ENCODE measurements around the gene PRR18. TPM values are rescaled to one million over a fixed set of nuclear protein-coding genes. Genes with fewer than 3 reads are reported as not detected.

Gene PRR18
- total and polyA plus RNA-seq, 4 donors, result 0.29 to 2.8 (median 1.1) TPM

- H3K36me3 ChIP-seq (ENCODE audit: control insufficient read depth in 4 of 4, insufficient read depth in 3 of 4, low read depth in 1 of 4, low read length in 3 of 4), result peaks cover 0 to 17% (median 10%) of the 10 kb centered on the region in 4 donors
- H3K9me3 ChIP-seq (ENCODE audit: control insufficient read depth in 4 of 4, low read length in 3 of 4), result no peaks in the 10 kb centered on the region
- H3K4me1 ChIP-seq (ENCODE audit: control insufficient read depth in 4 of 4, insufficient read depth in 4 of 4, low read length in 3 of 4), result peaks cover 3 to 22% (median 18%) of the 10 kb centered on the region in 4 donors
- TF ChIP-seq MAX (IDR thresholded peaks at IDR 0.05) (no peak), FOXA1 (IDR thresholded peaks at IDR 0.05) (no peak)
- H3K27me3 ChIP-seq (ENCODE audit: control insufficient read depth in 4 of 4, insufficient read depth in 4 of 4, low read length in 3 of 4), result no peaks in the 10 kb centered on the region
- DNase-seq (ENCODE audit: low spot score), result no peak
- no peak overlapping the region for H3K9ac ChIP-seq (ENCODE audit: low read depth in 1 of 2, low read length in 2 of 2)
- H3K27ac ChIP-seq (ENCODE audit: low read depth in 1 of 2, low read length in 2 of 2), result no peak overlapping the region
- H3K4me3 ChIP-seq (ENCODE audit: low read depth in 1 of 3, low read length in 3 of 3), result no peak overlapping the region
- whole genome bisulfite sequencing, result 86% methylated on average over 3 of the region's 3 CpGs
Measured at GRCh38 chr6:166336847-166337246, 28.7 kb upstream of the PRR18 start.

GRCh38 chr6:166335378-166336302 is 27.4 kb upstream of the PRR18 start:
- Histone ChIP-seq H3K27me3 (ENCODE audit: control insufficient read depth in 4 of 4, insufficient read depth in 4 of 4, low read length in 3 of 4) (no peaks in the 10 kb centered on the region), H3K4me1 (ENCODE audit: control insufficient read depth in 4 of 4, insufficient read depth in 4 of 4, low read length in 3 of 4) (peaks cover 4 to 14% (median 11%) of the 10 kb centered on the region in 4 donors), H3K4me3 (ENCODE audit: low read depth in 1 of 3, low read length in 3 of 3) (no peak overlapping the region), H3K27ac (ENCODE audit: low read depth in 1 of 2, low read length in 2 of 2) (no peak overlapping the region), H3K9ac (ENCODE audit: low read depth in 1 of 2, low read length in 2 of 2) (no peak overlapping the region), H3K9me3 (ENCODE audit: control insufficient read depth in 4 of 4, low read length in 3 of 4) (no peaks in the 10 kb centered on the region), H3K36me3 (ENCODE audit: control insufficient read depth in 4 of 4, insufficient read depth in 3 of 4, low read depth in 1 of 4, low read length in 3 of 4) (peaks cover 0 to 15% (median 10%) of the 10 kb centered on the region in 4 donors)
- 90% methylated on average over 11 of the region's 11 CpGs for WGBS
- DNase-seq (ENCODE audit: low spot score), result no peak
- no peak for TF ChIP-seq ATF3 (IDR thresholded peaks at IDR 0.05)
- no peak for TF ChIP-seq HNF4A (conservative IDR thresholded peaks at IDR 0.05)
- no peak for TF ChIP-seq MAX (IDR thresholded peaks at IDR 0.05)
- TF ChIP-seq REST (IDR thresholded peaks at IDR 0.05), result no peak
- no peak for TF ChIP-seq EGR1 (IDR thresholded peaks at IDR 0.05; ENCODE audit: low read depth in 2 of 2)
- no peak for TF ChIP-seq TAF1 (conservative IDR thresholded peaks at IDR 0.05)

GRCh38 chr6:166334878-166335277 is 26.7 kb upstream of the PRR18 start:
- H3K9ac ChIP-seq (ENCODE audit: low read depth in 1 of 2, low read length in 2 of 2), result no peak overlapping the region
- no peak overlapping the region for H3K4me3 ChIP-seq (ENCODE audit: low read depth in 1 of 3, low read length in 3 of 3)
- no peaks in the 10 kb centered on the region for H3K27me3 ChIP-seq (ENCODE audit: control insufficient read depth in 4 of 4, insufficient read depth in 4 of 4, low read length in 3 of 4)
- peaks cover 3 to 17% (median 6%) of the 10 kb centered on the region in 4 donors for H3K4me1 ChIP-seq (ENCODE audit: control insufficient read depth in 4 of 4, insufficient read depth in 4 of 4, low read length in 3 of 4)
- H3K36me3 ChIP-seq (ENCODE audit: control insufficient read depth in 4 of 4, insufficient read depth in 3 of 4, low read depth in 1 of 4, low read length in 3 of 4), result peaks cover 0 to 13% (median 10%) of the 10 kb centered on the region in 4 donors
- 96% methylated on average over 8 of the region's 8 CpGs for WGBS
- TF ChIP-seq EGR1 (IDR thresholded peaks at IDR 0.05; ENCODE audit: low read depth in 2 of 2) (no peak), RAD21 (IDR thresholded peaks at IDR 0.05) (no peak), HNF4A (conservative IDR thresholded peaks at IDR 0.05) (no peak), ZBTB33 (IDR thresholded peaks at IDR 0.05) (no peak), RXRA (IDR thresholded peaks at IDR 0.05) (no peak)
- no peaks in the 10 kb centered on the region for H3K9me3 ChIP-seq (ENCODE audit: control insufficient read depth in 4 of 4, low read length in 3 of 4)
- H3K27ac ChIP-seq (ENCODE audit: low read depth in 1 of 2, low read length in 2 of 2), result no peak overlapping the region
- DNase-seq (ENCODE audit: low spot score), result no peak
